ENCODE results near the gene DNAJC9. TPM values are rescaled to one million over a fixed set of nuclear protein-coding genes. Genes with fewer than 3 reads are reported as not detected.

DNAJC9 gene
- total and polyA plus RNA-seq, 11 donors = 5.8 to 11.6 (median 6.8) TPM

DNA sequence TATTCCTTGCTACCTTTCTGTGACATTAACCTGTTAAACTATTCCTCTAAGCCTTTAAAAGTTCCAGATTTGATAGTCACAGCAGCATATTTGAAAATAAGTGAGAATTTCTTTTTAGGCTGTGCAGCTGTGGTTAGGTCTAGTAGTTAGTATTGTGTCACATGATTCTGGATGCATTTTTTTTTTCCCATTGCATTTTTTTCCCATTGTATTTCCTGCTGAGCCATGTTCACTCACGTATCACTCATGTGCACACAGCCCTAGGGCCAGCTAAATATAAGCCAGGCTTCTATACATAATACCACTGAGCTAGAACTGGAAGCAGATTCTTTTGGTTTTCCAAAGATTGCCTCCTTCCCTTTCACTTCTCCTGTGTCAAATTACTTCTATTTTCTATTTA lies 37.4 kb downstream of the DNAJC9 start:
- TF ChIP-seq CTCF (IDR thresholded peaks at IDR 0.05) (no peak), POLR2A (IDR thresholded peaks at IDR 0.05) (no peak)
- WGBS, 4 donors = 49 to 67% (median 54%) methylated on average over 1 of the region's 1 CpG
- H3K4me1 ChIP-seq = peaks cover 0 to 6% (median 0%) of the 10 kb centered on the region in 12 donors
- intact Hi-C loops (cut with DNase I) = no loop called here
- H3K4me3 ChIP-seq = no peak overlapping the region
- no peak for ATAC-seq
- H3K36me3 ChIP-seq = peaks cover 0 to 45% (median 23%) of the 10 kb centered on the region in 9 donors
- H3K27ac ChIP-seq = no peak overlapping the region
- H3K27me3 ChIP-seq = no peaks in the 10 kb centered on the region
- DNase-seq = no peak
- H3K9me3 ChIP-seq = peaks cover 0 to 3% (median 0%) of the 10 kb centered on the region in 12 donors

- Histone ChIP-seq H3K36me3 (peaks cover 0 to 46% (median 26%) of the 10 kb centered on the region in 9 donors), H3K27ac (peak overlapping the region in 1 of 12 donors; percentile 15), H3K27me3 (no peaks in the 10 kb centered on the region), H3K9me3 (peaks cover 0 to 3% (median 0%) of the 10 kb centered on the region in 12 donors), H3K4me3 (no peak overlapping the region), H3K4me1 (peaks cover 0 to 6% (median 0%) of the 10 kb centered on the region in 12 donors)
- WGBS, 4 donors = 64 to 74% (median 72%) methylated on average over 2 of the region's 2 CpGs
- no peak for TF ChIP-seq CTCF (IDR thresholded peaks at IDR 0.05)
- no peak for TF ChIP-seq POLR2A (IDR thresholded peaks at IDR 0.05)
- intact Hi-C loops (cut with DNase I) = no loop called here
- ATAC-seq (peak in 3 of 4 donors; percentile 45 to 62 (median 45)), DNase-seq (peak in 2 of 5 donors; percentile 33 to 47)
Measured at GRCh38 chr10:73207883-73208282, 39.2 kb downstream of the DNAJC9 start.

DNA sequence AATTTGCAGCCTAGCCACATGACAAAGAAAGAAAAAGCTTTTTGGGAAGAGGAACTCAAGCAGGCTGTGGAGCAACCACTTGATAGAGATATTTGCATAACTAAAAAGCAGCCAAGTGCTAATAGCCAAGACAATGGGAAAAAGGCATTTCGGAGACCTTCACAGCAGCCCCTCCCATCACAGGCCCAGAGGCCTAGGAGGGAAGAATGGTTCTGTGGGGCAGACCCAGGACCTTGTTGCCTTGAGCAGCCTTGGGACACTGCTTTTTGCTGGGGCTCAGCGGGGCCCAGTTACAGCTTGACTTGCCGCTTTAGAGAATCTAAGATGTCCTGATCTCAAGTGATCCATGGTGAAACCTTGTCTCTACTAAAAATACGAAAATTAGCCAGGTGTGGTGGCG lies 40.7 kb downstream of the DNAJC9 start:
- TF ChIP-seq CTCF (IDR thresholded peaks at IDR 0.05) = no peak
- TF ChIP-seq POLR2A (IDR thresholded peaks at IDR 0.05) = no peak
- 97 to 100% (median 98%) methylated on average over 5 of the region's 5 CpGs for WGBS, 4 donors
- peaks cover 0 to 6% (median 0%) of the 10 kb centered on the region in 12 donors for H3K4me1 ChIP-seq
- no peak overlapping the region for H3K4me3 ChIP-seq
- no peak for ATAC-seq
- H3K27me3 ChIP-seq = no peaks in the 10 kb centered on the region
- no peak overlapping the region for H3K27ac ChIP-seq
- H3K9me3 ChIP-seq = peaks cover 0 to 3% (median 0%) of the 10 kb centered on the region in 12 donors
- intact Hi-C loops (cut with DNase I) = no loop called here
- DNase-seq = no peak
- H3K36me3 ChIP-seq = peaks cover 0 to 37% (median 27%) of the 10 kb centered on the region in 9 donors

DNA sequence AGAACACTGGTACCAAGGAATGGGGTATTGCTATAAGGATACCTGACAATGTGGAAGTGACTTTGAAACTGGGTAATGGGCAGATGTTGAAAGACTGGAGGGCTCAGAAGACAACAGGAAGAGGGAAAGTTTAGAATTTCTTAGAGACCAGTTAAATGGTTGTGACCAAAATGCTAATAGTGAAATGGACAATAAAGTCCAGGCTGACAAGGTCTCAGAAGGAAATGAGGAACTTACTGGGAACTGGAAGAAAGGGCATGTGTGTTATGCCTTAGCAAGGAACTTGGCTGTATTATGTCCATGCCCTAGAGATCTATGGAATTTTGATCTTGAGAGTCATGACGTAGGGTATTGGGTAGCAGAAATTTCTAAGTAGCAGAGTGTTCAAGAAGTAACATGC lies 41.2 kb downstream of the DNAJC9 start:
- DNase-seq = no peak
- intact Hi-C loops (cut with DNase I) = no loop called here
- Histone ChIP-seq H3K27me3 (no peaks in the 10 kb centered on the region), H3K4me1 (peaks cover 0 to 6% (median 0%) of the 10 kb centered on the region in 12 donors), H3K4me3 (no peak overlapping the region), H3K9me3 (peaks cover 0 to 3% (median 0%) of the 10 kb centered on the region in 12 donors), H3K36me3 (peaks cover 0 to 37% (median 24%) of the 10 kb centered on the region in 9 donors), H3K27ac (no peak overlapping the region)
- ATAC-seq = no peak
- WGBS, 4 donors = 86 to 100% (median 96%) methylated on average over 1 of the region's 1 CpG
- no peak for TF ChIP-seq CTCF (IDR thresholded peaks at IDR 0.05)
- TF ChIP-seq POLR2A (IDR thresholded peaks at IDR 0.05) = no peak

All from heart left ventricle (tissue), 16 donors.